Naive thymus-derived CD4-positive, alpha-beta T cell (primary cell): ENCODE measurements around the gene PARVG. TPM values are rescaled to one million over a fixed set of nuclear protein-coding genes. Genes with fewer than 3 reads are reported as not detected.
A peak's percentile ranks its signal among the peaks of the same experiment; 100 is the strongest.

Experiments used
- ATAC-seq: fragments of 150-1000 bp; cut with Tn5 transposase; 2 replicates; pipeline ENCODE4 v1.10.0; 2021; ENCODE audit warnings: mild to moderate bottlenecking, moderate library complexity
- CTCF ChIA-PET: fragments of 350-600 bp; sonication (Branson Sonifier 250); formaldehyde crosslinking; loops from one replicate; lab custom pipeline; 2021; ENCODE audit warnings: antibody characterized with exemption; lab: Charles Lee
- POLR2A ChIA-PET: fragments of 350-600 bp; sonication (Branson Sonifier 250); formaldehyde crosslinking; loops from one replicate; lab custom pipeline; 2021; ENCODE audit warnings: antibody characterized with exemption, inconsistent platforms; lab: Charles Lee
- DNase-seq, 9 donors: peaks; one replicate each; pipeline versions ENCODE4 v3.0.0 to v3.0.0-alpha.2; 2020 to 2022; ENCODE audit warnings: mixed read lengths in 1 of 9
- H3K27ac ChIP-seq: one replicate; pipeline ENCODE4 v1.7.0; 2013; ENCODE audit warnings: mild to moderate bottlenecking, low read depth, low read length, moderate library complexity
- H3K27me3 ChIP-seq, 2 donors: one replicate each; pipeline ENCODE4 v1.7.0; 2013; ENCODE audit warnings: low read length in 2 of 2, mild to moderate bottlenecking in 2 of 2, moderate library complexity in 2 of 2; ENCODE audit not compliant: control insufficient read depth in 2 of 2, insufficient read depth in 2 of 2
- H3K36me3 ChIP-seq, 3 experiments: 1 replicate in 2 of 3; 2 replicates in 1 of 3; pipeline ENCODE4 v1.7.0; 2013; ENCODE audit warnings: low read length in 3 of 3, mild to moderate bottlenecking in 3 of 3, moderate library complexity in 1 of 3; ENCODE audit not compliant: insufficient read depth in 3 of 3, control insufficient read depth in 2 of 3
- H3K4me1 ChIP-seq, 2 donors: one replicate each; pipeline ENCODE4 v1.7.0; 2013; ENCODE audit warnings: low read length in 2 of 2, mild to moderate bottlenecking in 2 of 2, moderate library complexity in 1 of 2; ENCODE audit not compliant: control insufficient read depth in 2 of 2, insufficient read depth in 2 of 2
- H3K4me3 ChIP-seq: 2 replicates; pipeline ENCODE4 v1.7.0; 2013; ENCODE audit warnings: mild to moderate bottlenecking, low read length
- H3K9me3 ChIP-seq, 3 experiments: 1 replicate in 2 of 3; 2 replicates in 1 of 3; pipeline ENCODE4 v1.7.0; 2013; ENCODE audit warnings: low read length in 3 of 3; ENCODE audit not compliant: control insufficient read depth in 2 of 3
- H3K27ac Mint-ChIP-seq, 9 donors: one replicate each; pipeline ENCODE4 v1.8.0; 2020 to 2022; ENCODE audit warnings: mixed read lengths in 9 of 9, mild to moderate bottlenecking in 8 of 9, moderate library complexity in 5 of 9, inconsistent platforms in 2 of 9
- H3K27me3 Mint-ChIP-seq, 5 donors: one replicate each; pipeline ENCODE4 v1.8.0; 2021 to 2022; ENCODE audit warnings: mixed read lengths in 5 of 5, mild to moderate bottlenecking in 1 of 5
- H3K36me3 Mint-ChIP-seq, 5 donors: one replicate each; pipeline ENCODE4 v1.8.0; 2020 to 2022; ENCODE audit warnings: mixed read lengths in 5 of 5, mild to moderate bottlenecking in 3 of 5, inconsistent platforms in 1 of 5
- H3K4me1 Mint-ChIP-seq, 7 donors: one replicate each; pipeline ENCODE4 v1.8.0; 2020 to 2022; ENCODE audit warnings: mixed read lengths in 7 of 7, mild to moderate bottlenecking in 3 of 7, inconsistent platforms in 1 of 7
- H3K4me3 Mint-ChIP-seq, 10 donors: one replicate each; pipeline ENCODE4 v1.8.0; 2020 to 2022; ENCODE audit warnings: mild to moderate bottlenecking in 10 of 10, mixed read lengths in 10 of 10, moderate library complexity in 6 of 10, inconsistent platforms in 2 of 10
- H3K9me3 Mint-ChIP-seq, 11 donors: one replicate each; pipeline ENCODE4 v1.8.0; 2020 to 2022; ENCODE audit warnings: mixed read lengths in 11 of 11, mild to moderate bottlenecking in 4 of 11, inconsistent platforms in 1 of 11, moderate library complexity in 1 of 11
- intact Hi-C, 2 donors: fragments of 100-400 bp; cut with micrococcal nuclease; formaldehyde crosslinking; loops; one replicate each; pipeline ENCODE4 v1.15.1; 2023
- polyA plus RNA-seq, 2 donors: library from polyadenylated mRNA; unstranded; fragments of 300-500 nt; fragmentation: Illumina TruSeq; gene quantifications; one replicate each; pipeline ENCODE4 v1.2.3, GENCODE V29; 2021
- total RNA-seq, 6 experiments: library from RNA in 5 of 6; stranded (reverse) in 5 of 6; gene quantifications; 1 replicate in 5 of 6; 2 replicates in 1 of 6; pipeline ENCODE4 v1.2.3 and lab custom pipeline; 2021 to 2026

Gene PARVG
- total and polyA plus RNA-seq, 7 experiments from 2014 or later: 36.4 to 209 (median 142) TPM

DNA sequence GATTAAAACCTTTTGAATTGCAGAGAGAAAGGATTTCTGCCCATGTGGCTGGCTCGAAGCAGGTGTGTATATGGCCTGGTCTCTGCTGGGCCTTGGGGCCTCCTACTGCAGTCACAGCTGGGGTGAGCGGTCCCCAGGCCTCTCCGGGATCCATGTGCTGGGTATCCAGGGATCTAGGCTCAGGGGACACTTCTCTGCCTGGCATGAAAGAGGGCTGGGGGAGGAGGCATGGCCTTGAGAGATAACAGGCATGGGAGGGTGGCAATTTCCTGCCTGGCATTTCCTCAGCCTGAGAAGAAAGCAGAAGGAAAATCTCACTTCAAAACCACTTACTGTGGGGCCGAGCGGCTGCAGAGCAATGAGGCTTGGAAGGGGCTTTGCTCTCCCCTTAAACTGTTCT, 20.3 kb upstream of the PARVG start:
- Mint-ChIP-seq H3K27ac (no peak overlapping the region), H3K4me3 (no peak overlapping the region), H3K27me3 (no peaks in the 10 kb centered on the region), H3K9me3 (no peaks in the 10 kb centered on the region), H3K4me1 (peaks cover 0 to 5% (median 0%) of the 10 kb centered on the region in 7 donors), H3K36me3 (peaks cover 0 to 3% (median 0%) of the 10 kb centered on the region in 5 donors)
- no peak overlapping the region for H3K27ac ChIP-seq
- H3K27me3 ChIP-seq: no peaks in the 10 kb centered on the region
- H3K36me3 ChIP-seq: no peaks in the 10 kb centered on the region
- H3K4me1 ChIP-seq: no peaks in the 10 kb centered on the region
- H3K4me3 ChIP-seq: no peak overlapping the region
- intact Hi-C loops: no loop called here
- peak; percentile 20 for ATAC-seq
- DNase-seq: no peak
- ChIA-PET POLR2A (no interaction called here), CTCF (interaction anchor here (0.6 kb wide), 1 partner anchor 49 kb away, joined by 3 read pairs; no protein-coding TSS in a partner anchor)
- H3K9me3 ChIP-seq: no peaks in the 10 kb centered on the region

DNA sequence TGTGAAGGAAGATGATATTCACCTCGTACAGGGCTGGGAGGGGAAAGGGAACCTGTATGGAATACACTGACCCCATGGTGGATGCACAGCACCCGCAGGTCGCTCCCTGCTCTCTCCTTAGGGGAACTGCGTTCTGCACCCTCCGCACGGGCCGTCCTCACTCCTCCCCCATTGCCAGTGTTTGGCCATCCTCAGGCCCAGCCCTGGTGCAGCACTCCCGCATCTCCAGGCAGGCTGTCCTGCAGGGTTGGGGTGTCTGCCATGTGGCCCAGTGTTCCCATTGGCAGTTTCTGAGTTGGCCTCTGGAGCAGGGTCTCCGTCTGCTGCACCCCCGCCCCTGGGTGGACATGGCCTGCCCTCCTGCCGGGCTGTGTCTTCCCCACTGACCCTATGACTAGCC, 19.1 kb upstream of the PARVG start:
- DNase-seq (no peak), ATAC-seq (no peak)
- Histone ChIP-seq H3K27me3 (no peaks in the 10 kb centered on the region), H3K4me3 (no peak overlapping the region), H3K4me1 (no peaks in the 10 kb centered on the region), H3K36me3 (no peaks in the 10 kb centered on the region), H3K9me3 (no peaks in the 10 kb centered on the region), H3K27ac (no peak overlapping the region)
- ChIA-PET CTCF (no interaction called here), POLR2A (no interaction called here)
- Mint-ChIP-seq H3K27ac (no peak overlapping the region), H3K27me3 (no peaks in the 10 kb centered on the region), H3K36me3 (peaks cover 0 to 3% (median 0%) of the 10 kb centered on the region in 5 donors), H3K4me3 (no peak overlapping the region), H3K4me1 (peaks cover 0 to 3% (median 0%) of the 10 kb centered on the region in 7 donors), H3K9me3 (no peaks in the 10 kb centered on the region)
- intact Hi-C loops: no loop called here

DNA sequence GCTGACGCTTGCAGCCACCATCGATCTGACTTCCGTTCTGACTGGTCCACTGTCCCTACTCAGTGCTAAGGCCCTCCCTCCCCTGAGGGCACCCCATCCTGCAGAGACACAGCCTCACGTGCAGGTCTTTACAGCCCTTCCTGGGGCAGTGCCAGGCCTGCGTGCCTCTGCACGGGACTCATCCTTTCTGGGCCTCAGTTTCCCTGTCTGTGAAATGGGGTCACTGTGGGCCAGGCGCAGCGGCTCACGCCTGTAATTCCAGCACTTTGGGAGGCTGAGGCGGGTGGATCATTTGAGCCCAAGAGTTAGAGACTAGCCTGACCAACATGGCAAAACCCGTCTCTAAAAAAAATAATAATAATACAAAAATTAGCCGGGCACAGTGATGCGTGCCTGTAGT, 17.8 kb upstream of the PARVG start:
- Mint-ChIP-seq H3K36me3 (peaks cover 0 to 2% (median 0%) of the 10 kb centered on the region in 5 donors), H3K9me3 (no peaks in the 10 kb centered on the region), H3K27me3 (no peaks in the 10 kb centered on the region), H3K4me1 (peaks cover 0 to 2% (median 0%) of the 10 kb centered on the region in 7 donors), H3K4me3 (no peak overlapping the region), H3K27ac (no peak overlapping the region)
- no peak for DNase-seq
- ChIA-PET POLR2A (no interaction called here), CTCF (no interaction called here)
- H3K36me3 ChIP-seq: no peaks in the 10 kb centered on the region
- intact Hi-C loops: no loop called here
- no peaks in the 10 kb centered on the region for H3K4me1 ChIP-seq
- H3K9me3 ChIP-seq: no peaks in the 10 kb centered on the region
- no peaks in the 10 kb centered on the region for H3K27me3 ChIP-seq
- no peak overlapping the region for H3K4me3 ChIP-seq
- no peak for ATAC-seq
- no peak overlapping the region for H3K27ac ChIP-seq

DNA sequence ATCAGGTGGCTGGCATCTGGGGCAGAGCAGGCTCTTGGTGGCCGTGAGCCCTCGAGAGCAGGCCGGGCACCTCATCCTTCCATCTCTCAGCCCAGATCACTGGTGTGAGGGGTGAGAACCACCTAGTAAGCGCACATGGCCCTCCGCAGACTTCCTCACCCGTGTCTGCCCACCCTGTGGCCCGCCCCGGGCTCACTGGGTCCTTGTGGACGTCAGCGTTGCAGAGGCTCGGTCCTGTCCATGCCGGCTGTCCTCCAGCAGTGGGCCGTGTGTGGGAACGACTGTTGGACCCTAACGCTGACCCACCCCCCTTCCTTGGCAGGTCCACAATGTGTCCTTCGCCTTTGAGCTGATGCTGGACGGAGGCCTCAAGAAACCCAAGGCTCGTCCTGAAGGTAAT, 17.2 kb upstream of the PARVG start:
- intact Hi-C loops: no loop called here
- DNase-seq: no peak

DNA sequence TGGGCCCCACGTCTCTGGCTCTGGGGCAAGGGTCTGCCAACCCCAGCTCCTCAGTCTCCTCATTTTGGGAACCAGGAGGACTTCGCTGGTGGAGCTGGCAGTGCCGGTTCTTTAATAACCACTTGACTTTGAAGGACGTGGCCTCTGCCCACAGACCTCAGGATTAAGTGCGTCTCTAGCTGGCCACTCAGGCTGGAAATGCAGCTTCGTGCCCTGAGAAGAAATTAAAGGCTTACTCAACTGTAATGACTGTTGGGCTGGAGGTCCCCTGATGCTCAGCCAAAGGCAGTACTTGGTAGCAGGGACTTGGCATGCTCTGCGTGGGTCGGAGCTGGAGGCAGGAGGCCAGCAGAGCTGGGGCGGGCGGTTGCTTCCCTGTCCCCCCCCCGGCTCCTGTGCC, 16.7 kb upstream of the PARVG start:
- Mint-ChIP-seq H3K27me3 (no peaks in the 10 kb centered on the region), H3K27ac (no peak overlapping the region), H3K36me3 (no peaks in the 10 kb centered on the region), H3K4me1 (peaks cover 0 to 2% (median 0%) of the 10 kb centered on the region in 7 donors), H3K4me3 (no peak overlapping the region), H3K9me3 (no peaks in the 10 kb centered on the region)
- no peaks in the 10 kb centered on the region for H3K4me1 ChIP-seq
- no peaks in the 10 kb centered on the region for H3K27me3 ChIP-seq
- DNase-seq (no peak), ATAC-seq (no peak)
- no peaks in the 10 kb centered on the region for H3K36me3 ChIP-seq
- no peak overlapping the region for H3K4me3 ChIP-seq
- H3K9me3 ChIP-seq: no peaks in the 10 kb centered on the region
- H3K27ac ChIP-seq: no peak overlapping the region
- CTCF ChIA-PET: no interaction called here
- POLR2A ChIA-PET: no interaction called here
- intact Hi-C loops: no loop called here

More for the DNA sequence above, 17.2 kb upstream of the PARVG start:
- Mint-ChIP-seq H3K27ac (no peak overlapping the region), H3K4me1 (peaks cover 0 to 2% (median 0%) of the 10 kb centered on the region in 7 donors), H3K27me3 (no peaks in the 10 kb centered on the region), H3K36me3 (no peaks in the 10 kb centered on the region), H3K4me3 (no peak overlapping the region), H3K9me3 (no peaks in the 10 kb centered on the region)
- no peak for ATAC-seq
- no peaks in the 10 kb centered on the region for H3K36me3 ChIP-seq
- no peaks in the 10 kb centered on the region for H3K4me1 ChIP-seq
- no peaks in the 10 kb centered on the region for H3K27me3 ChIP-seq
- ChIA-PET POLR2A (no interaction called here), CTCF (no interaction called here)
- no peak overlapping the region for H3K27ac ChIP-seq
- H3K4me3 ChIP-seq: no peak overlapping the region
- no peaks in the 10 kb centered on the region for H3K9me3 ChIP-seq

DNA sequence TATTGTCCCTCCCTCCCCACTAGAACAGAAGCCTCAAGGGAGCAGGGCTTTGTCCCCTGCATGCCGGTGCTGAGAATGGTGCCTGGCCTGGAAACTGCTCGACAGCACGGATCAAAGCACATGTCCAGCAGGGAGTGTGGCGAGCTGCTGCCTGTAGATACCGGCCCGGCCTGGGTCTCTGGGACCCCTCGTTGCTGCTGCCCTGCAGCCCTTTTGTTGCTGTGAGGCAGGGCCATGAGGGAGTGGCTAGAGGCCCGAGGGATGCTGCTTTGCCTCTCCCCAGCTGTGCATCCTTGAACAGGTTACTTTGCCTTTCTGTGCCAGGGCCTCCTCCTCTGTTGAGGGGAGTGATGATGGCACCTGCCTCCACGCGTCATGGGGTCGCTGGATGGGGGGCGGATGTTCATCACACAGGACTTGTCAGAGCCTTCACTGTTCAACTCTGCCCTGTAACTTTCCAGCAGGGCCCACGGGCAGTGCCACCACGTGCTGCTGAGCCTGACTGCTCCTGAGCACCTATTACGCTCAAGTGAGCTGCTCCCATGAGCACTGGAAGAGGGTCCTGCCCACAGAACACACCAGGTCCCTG, 15.3 kb upstream of the PARVG start:
- Mint-ChIP-seq H3K27ac (no peak overlapping the region), H3K4me3 (no peak overlapping the region), H3K9me3 (no peaks in the 10 kb centered on the region), H3K4me1 (peaks cover 0 to 2% (median 0%) of the 10 kb centered on the region in 7 donors), H3K27me3 (no peaks in the 10 kb centered on the region), H3K36me3 (no peaks in the 10 kb centered on the region)
- POLR2A ChIA-PET: interaction anchor here (0.6 kb wide), 1 partner anchor 102 kb away, joined by 3 read pairs; no protein-coding TSS in a partner anchor
- CTCF ChIA-PET: interaction anchor here (0.6 kb wide), 1 partner anchor 115 kb away, joined by 3 read pairs; no protein-coding TSS in a partner anchor
- intact Hi-C loops: no loop called here
- H3K36me3 ChIP-seq: no peaks in the 10 kb centered on the region
- ATAC-seq (no peak), DNase-seq (no peak)
- H3K4me1 ChIP-seq: no peaks in the 10 kb centered on the region
- H3K27me3 ChIP-seq: no peaks in the 10 kb centered on the region
- H3K4me3 ChIP-seq: no peak overlapping the region
- H3K9me3 ChIP-seq: no peaks in the 10 kb centered on the region
- no peak overlapping the region for H3K27ac ChIP-seq
